Stimulated activated naive CD8-positive, alpha-beta T cell treated with anti-CD3 and anti-CD28 coated beads, Interleukin-15, amount 100 ng/mL, for 72 hours (primary cell): ENCODE data around the gene RETN.

Experiments
- ATAC-seq: fragments of 150-1000 bp; cut with Tn5 transposase; 2 replicates; pipeline ENCODE4 v1.10.0; 2021; ENCODE audit warnings: mild to moderate bottlenecking, moderate library complexity
- DNase-seq, 2 donors: peaks; one replicate each; pipeline ENCODE4 v3.0.0; 2021 to 2022
- H3K27ac Mint-ChIP-seq, 2 donors: one replicate each; pipeline ENCODE4 v1.8.0; 2022; ENCODE audit warnings: mild to moderate bottlenecking in 2 of 2, mixed read lengths in 2 of 2, moderate library complexity in 2 of 2
- H3K27me3 Mint-ChIP-seq: one replicate; pipeline ENCODE4 v1.8.0; 2022; ENCODE audit warnings: mixed read lengths
- H3K4me1 Mint-ChIP-seq: one replicate; pipeline ENCODE4 v1.8.0; 2022; ENCODE audit warnings: mild to moderate bottlenecking, mixed read lengths
- H3K4me3 Mint-ChIP-seq, 2 donors: one replicate each; pipeline ENCODE4 v1.8.0; 2022; ENCODE audit warnings: mild to moderate bottlenecking in 2 of 2, mixed read lengths in 2 of 2, moderate library complexity in 1 of 2
- H3K9me3 Mint-ChIP-seq, 2 donors: one replicate each; pipeline ENCODE4 v1.8.0; 2022; ENCODE audit warnings: mixed read lengths in 2 of 2

Gene RETN

GRCh38 chr19:7669641-7670040 lies 792 bp downstream of the RETN start:
- Mint-ChIP-seq H3K27ac (no peak overlapping the region), H3K27me3 (peaks cover 58% of the 10 kb centered on the region), H3K9me3 (no peaks in the 10 kb centered on the region), H3K4me3 (peak overlapping the region in 1 of 2 donors; percentile 90), H3K4me1 (peaks cover 26% of the 10 kb centered on the region)
- ATAC-seq = no peak
- DNase-seq = no peak

- peaks cover 64% of the 10 kb centered on the region for H3K27me3 Mint-ChIP-seq
- ATAC-seq (peak; percentile 69), DNase-seq (no peak)
- peaks cover 28% of the 10 kb centered on the region for H3K4me1 Mint-ChIP-seq
- H3K4me3 Mint-ChIP-seq = peak overlapping the region; percentile 83 to 90
- H3K9me3 Mint-ChIP-seq = no peaks in the 10 kb centered on the region
- H3K27ac Mint-ChIP-seq = peak overlapping the region in 1 of 2 donors; percentile 76
These were observed 1.4 kb downstream of the RETN start for GRCh38 chr19:7670150-7670783.

GRCh38 chr19:7670790-7671189 lies 1.9 kb downstream of the RETN start:
- ATAC-seq = no peak
- no peaks in the 10 kb centered on the region for H3K9me3 Mint-ChIP-seq
- H3K27me3 Mint-ChIP-seq = peaks cover 70% of the 10 kb centered on the region
- no peak for DNase-seq
- peaks cover 31% of the 10 kb centered on the region for H3K4me1 Mint-ChIP-seq
- H3K4me3 Mint-ChIP-seq = peak overlapping the region; percentile 83 to 90
- H3K27ac Mint-ChIP-seq = peak overlapping the region in 1 of 2 donors; percentile 71

- Mint-ChIP-seq H3K27me3 (peaks cover 76% of the 10 kb centered on the region), H3K9me3 (no peaks in the 10 kb centered on the region), H3K4me3 (no peak overlapping the region), H3K4me1 (peaks cover 48% of the 10 kb centered on the region), H3K27ac (no peak overlapping the region)
- no peak for ATAC-seq
- no peak for DNase-seq
These were observed 3.7 kb downstream of the RETN start for GRCh38 chr19:7672522-7672921.

- DNase-seq = no peak
- Mint-ChIP-seq H3K9me3 (no peaks in the 10 kb centered on the region), H3K4me3 (no peak overlapping the region), H3K4me1 (peaks cover 62% of the 10 kb centered on the region), H3K27me3 (peaks cover 80% of the 10 kb centered on the region), H3K27ac (no peak overlapping the region)
- peak; percentile 38 for ATAC-seq
These were observed 5.5 kb downstream of the RETN start for GRCh38 chr19:7674010-7675005.

GRCh38 chr19:7676376-7676775 lies 7.5 kb downstream of the RETN start:
- DNase-seq = no peak
- Mint-ChIP-seq H3K4me1 (peaks cover 62% of the 10 kb centered on the region), H3K27ac (no peak overlapping the region), H3K4me3 (peak overlapping the region in 1 of 2 donors; percentile 67), H3K9me3 (no peaks in the 10 kb centered on the region), H3K27me3 (peaks cover 59% of the 10 kb centered on the region)
- ATAC-seq = no peak

GRCh38 chr19:7676854-7677253 lies 8.0 kb downstream of the RETN start, which contains the start of gene MCEMP1:
Gene MCEMP1 (plus strand): TSS chr19:7677090. CDS start chr19:7677121, 31 bp downstream.
- peaks cover 67% of the 10 kb centered on the region for H3K4me1 Mint-ChIP-seq
- H3K9me3 Mint-ChIP-seq = no peaks in the 10 kb centered on the region
- peaks cover 55% of the 10 kb centered on the region for H3K27me3 Mint-ChIP-seq
- H3K27ac Mint-ChIP-seq = no peak within 1 kb of the TSS
- H3K4me3 Mint-ChIP-seq = peak within 1 kb of the TSS in 1 of 2 donors; percentile 67
- DNase-seq (no peak), ATAC-seq (no peak)

- no peaks in the 10 kb centered on the region for H3K9me3 Mint-ChIP-seq
- peak overlapping the region in 1 of 2 donors; percentile 23 for H3K4me3 Mint-ChIP-seq
- peaks cover 76% of the 10 kb centered on the region for H3K4me1 Mint-ChIP-seq
- DNase-seq (no peak), ATAC-seq (no peak)
- peaks cover 50% of the 10 kb centered on the region for H3K27me3 Mint-ChIP-seq
- H3K27ac Mint-ChIP-seq = no peak overlapping the region
These were observed 8.9 kb downstream of the RETN start for GRCh38 chr19:7677669-7678311.

- Mint-ChIP-seq H3K27me3 (peaks cover 45% of the 10 kb centered on the region), H3K4me1 (peaks cover 76% of the 10 kb centered on the region), H3K9me3 (no peaks in the 10 kb centered on the region), H3K4me3 (peak overlapping the region; percentile 46 to 99), H3K27ac (peak overlapping the region; percentile 1 to 50)
- ATAC-seq = peak; percentile 75
- DNase-seq = peak; percentile 66 to 74
These were observed 10.3 kb downstream of the RETN start for GRCh38 chr19:7678971-7679751.

- H3K27me3 Mint-ChIP-seq = peaks cover 36% of the 10 kb centered on the region
- H3K9me3 Mint-ChIP-seq = no peaks in the 10 kb centered on the region
- peaks cover 69% of the 10 kb centered on the region for H3K4me1 Mint-ChIP-seq
- peak overlapping the region; percentile 49 to 99 for H3K4me3 Mint-ChIP-seq
- H3K27ac Mint-ChIP-seq = peak overlapping the region in 1 of 2 donors; percentile 86
- ATAC-seq (no peak), DNase-seq (peak in 1 of 2 donors; percentile 34)
These were observed 11.1 kb downstream of the RETN start for GRCh38 chr19:7679771-7680605.

- Mint-ChIP-seq H3K4me1 (peaks cover 73% of the 10 kb centered on the region), H3K27ac (peak within 1 kb of the TSS; percentile 97 to 99), H3K27me3 (peaks cover 28% of the 10 kb centered on the region), H3K9me3 (no peaks in the 10 kb centered on the region), H3K4me3 (peak within 1 kb of the TSS; percentile 95 to 99)
- DNase-seq = peak; percentile 87 to 90
- ATAC-seq = peak; percentile 28
These were observed 11.9 kb downstream of the RETN start, which contains the start of gene TRAPPC5 for GRCh38 chr19:7680606-7681339. Gene TRAPPC5 (plus strand): TSS chr19:7680833. CDS start chr19:7682254, 1,421 bp downstream.

- ATAC-seq = peak; percentile 70
These were observed 12.7 kb downstream of the RETN start for GRCh38 chr19:7681340-7682174.

More at GRCh38 chr19:7681340-7682174, 12.7 kb downstream of the RETN start:
- Mint-ChIP-seq H3K4me1 (peaks cover 71% of the 10 kb centered on the region), H3K4me3 (peak overlapping the region; percentile 95 to 99), H3K27me3 (peaks cover 21% of the 10 kb centered on the region), H3K27ac (peak overlapping the region; percentile 97 to 99), H3K9me3 (no peaks in the 10 kb centered on the region)
- peak; percentile 87 to 89 for DNase-seq
